PC-3 (cell line): Measurements from ENCODE around the gene ZDHHC19. TPM values are rescaled to one million over a fixed set of nuclear protein-coding genes. Genes with fewer than 3 reads are reported as not detected.

ENCODE experiments used
- ATAC-seq: fragments of 200-7000 bp; cut with Tn5 transposase; 2 replicates; pipeline ENCODE4 v1.9.1; 2020; ENCODE audit warnings: mild to moderate bottlenecking, moderate library complexity
- BruUV-seq: library from RNA; stranded (reverse); fragments of 400-500 nt; replicated peaks from 2 replicates; lab custom pipeline; 2021; lab: Mats Ljungman, UMichigan
- CTCF ChIA-PET: fragments of 300-600 bp; sonication (Branson Sonifier 250); formaldehyde crosslinking; loops from one replicate; lab custom pipeline; 2022; ENCODE audit warnings: antibody characterized with exemption; lab: Charles Lee
- POLR2A ChIA-PET: fragments of 300-600 bp; sonication (Branson Sonifier 250); formaldehyde crosslinking; loops from one replicate; lab custom pipeline; 2022; ENCODE audit warnings: antibody characterized with exemption; ENCODE audit not compliant: unreplicated experiment; lab: Charles Lee
- DNase-seq: peaks from one replicate; pipeline ENCODE4 v3.0.0-alpha.2; 2015
- H2AFZ ChIP-seq: fragments of 300-600 bp; sonication (generic); 2 replicates; pipeline ENCODE4 v1.6.0; 2016; ENCODE audit warnings: antibody characterized with exemption, low read length
- H3F3A ChIP-seq: fragments of 300-600 bp; sonication (generic); one replicate; pipeline ENCODE4 v1.6.0; 2017; ENCODE audit warnings: antibody characterized with exemption, low read length, control low read depth, mild to moderate bottlenecking; ENCODE audit not compliant: unreplicated experiment
- H3K27ac ChIP-seq: fragments of 300-600 bp; sonication (generic); 2 replicates; pipeline ENCODE4 v1.5.1; 2016; ENCODE audit warnings: mild to moderate bottlenecking, low read length
- H3K27me3 ChIP-seq: fragments of 300-600 bp; sonication (generic); 2 replicates; pipeline ENCODE4 v1.6.1; 2016; ENCODE audit warnings: low read length, mixed read lengths
- H3K36me3 ChIP-seq: fragments of 300-600 bp; sonication (generic); 2 replicates; pipeline ENCODE4 v1.6.1; 2016; ENCODE audit warnings: low read depth, mixed run types, low read length, mixed read lengths
- H3K4me1 ChIP-seq: fragments of 300-600 bp; sonication (generic); 2 replicates; pipeline ENCODE4 v1.5.1; 2016; ENCODE audit warnings: low read length; ENCODE audit not compliant: insufficient read depth
- H3K4me2 ChIP-seq: fragments of 300-600 bp; sonication (generic); 2 replicates; pipeline ENCODE4 v1.6.0; 2016; ENCODE audit warnings: low read length
- H3K4me3 ChIP-seq: fragments of 300-600 bp; sonication (generic); 2 replicates; pipeline ENCODE4 v1.5.1; 2016; ENCODE audit warnings: mild to moderate bottlenecking, low read length, mixed read lengths
- H3K79me2 ChIP-seq: fragments of 300-600 bp; sonication (generic); 2 replicates; pipeline ENCODE4 v1.6.1; 2017; ENCODE audit warnings: low read length, mixed read lengths
- H3K9ac ChIP-seq: fragments of 300-600 bp; sonication (generic); 2 replicates; pipeline ENCODE4 v1.6.0; 2016; ENCODE audit warnings: mild to moderate bottlenecking, low read length
- H3K9me2 ChIP-seq: fragments of 300-600 bp; sonication (generic); replicated peaks from 2 replicates; pipeline ENCODE4 v1.6.1; 2016; ENCODE audit warnings: mixed run types, low read length, mixed read lengths
- H3K9me3 ChIP-seq: fragments of 300-600 bp; sonication (generic); 2 replicates; pipeline ENCODE4 v1.6.1; 2016; ENCODE audit warnings: low read length, mixed read lengths
- H4K20me1 ChIP-seq: fragments of 300-600 bp; sonication (generic); 2 replicates; pipeline ENCODE4 v1.6.1; 2016; ENCODE audit warnings: low read length, mixed read lengths
- EZH2 ChIP-seq: fragments of 300-600 bp; sonication (generic); IDR thresholded peaks from one replicate; pipeline ENCODE4 v1.6.1; 2017; ENCODE audit warnings: antibody characterized with exemption, mild to moderate bottlenecking, low read length; ENCODE audit not compliant: unreplicated experiment
- EZH2phosphoT487 ChIP-seq: fragments of 300-600 bp; sonication (generic); IDR thresholded peaks from 2 replicates; pipeline ENCODE4 v1.6.1; 2018; ENCODE audit warnings: mild to moderate bottlenecking, antibody characterized with exemption, low read length, borderline replicate concordance
- intact Hi-C: fragments of 100-400 bp; cut with micrococcal nuclease; formaldehyde crosslinking; loops from 2 replicates; pipeline ENCODE4 v1.9.0; 2023
- total RNA-seq: library from RNA; depleted of rRNA; stranded (reverse); fragments of >200 nt; gene quantifications from 2 replicates; pipeline ENCODE4 v1.2.3, GENCODE V29; 2014
- TF ChIP-seq, protein P1 (sequence below): fragments of 300-600 bp; sonication (generic); conservative IDR thresholded peaks from 2 replicates; pipeline ENCODE4 v1.5.1; 2017; ENCODE audit warnings: antibody characterized with exemption, low read depth, mild to moderate bottlenecking, low read length

The ZDHHC19 gene
- total RNA-seq, 1 experiment from 2014 or later: not detected

DNA sequence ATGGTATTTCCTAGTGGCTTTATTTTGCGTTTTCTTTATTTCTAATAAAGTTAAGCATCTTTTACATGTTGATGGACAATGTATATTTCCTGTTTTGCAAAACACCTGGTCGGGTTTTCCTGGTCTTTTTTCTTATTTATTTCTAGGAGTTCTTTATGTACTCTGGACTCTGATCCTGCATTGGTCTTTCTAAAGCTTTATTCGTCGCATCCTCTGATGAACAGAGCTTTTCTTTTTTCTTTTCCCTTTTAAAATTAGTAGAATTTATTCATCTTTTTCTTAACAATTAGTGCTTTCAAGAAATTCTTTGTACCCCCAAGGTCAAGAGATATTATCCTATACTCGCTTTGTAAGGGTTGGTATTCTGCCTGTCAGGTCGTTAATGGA lies 32.2 kb downstream of the ZDHHC19 start:
- Histone ChIP-seq H3K4me1 (peaks cover 19% of the 10 kb centered on the region), H3F3A (no peaks in the 10 kb centered on the region), H2AFZ (no peak overlapping the region), H3K9me2 (no peaks in the 10 kb centered on the region), H3K4me3 (no peak overlapping the region), H3K27ac (no peak overlapping the region), H3K27me3 (no peaks in the 10 kb centered on the region), H3K9me3 (no peaks in the 10 kb centered on the region), H3K79me2 (no peaks in the 10 kb centered on the region), H4K20me1 (no peaks in the 10 kb centered on the region), H3K36me3 (no peaks in the 10 kb centered on the region), H3K9ac (no peak overlapping the region), H3K4me2 (no peak overlapping the region)
- TF ChIP-seq, protein P1, sequence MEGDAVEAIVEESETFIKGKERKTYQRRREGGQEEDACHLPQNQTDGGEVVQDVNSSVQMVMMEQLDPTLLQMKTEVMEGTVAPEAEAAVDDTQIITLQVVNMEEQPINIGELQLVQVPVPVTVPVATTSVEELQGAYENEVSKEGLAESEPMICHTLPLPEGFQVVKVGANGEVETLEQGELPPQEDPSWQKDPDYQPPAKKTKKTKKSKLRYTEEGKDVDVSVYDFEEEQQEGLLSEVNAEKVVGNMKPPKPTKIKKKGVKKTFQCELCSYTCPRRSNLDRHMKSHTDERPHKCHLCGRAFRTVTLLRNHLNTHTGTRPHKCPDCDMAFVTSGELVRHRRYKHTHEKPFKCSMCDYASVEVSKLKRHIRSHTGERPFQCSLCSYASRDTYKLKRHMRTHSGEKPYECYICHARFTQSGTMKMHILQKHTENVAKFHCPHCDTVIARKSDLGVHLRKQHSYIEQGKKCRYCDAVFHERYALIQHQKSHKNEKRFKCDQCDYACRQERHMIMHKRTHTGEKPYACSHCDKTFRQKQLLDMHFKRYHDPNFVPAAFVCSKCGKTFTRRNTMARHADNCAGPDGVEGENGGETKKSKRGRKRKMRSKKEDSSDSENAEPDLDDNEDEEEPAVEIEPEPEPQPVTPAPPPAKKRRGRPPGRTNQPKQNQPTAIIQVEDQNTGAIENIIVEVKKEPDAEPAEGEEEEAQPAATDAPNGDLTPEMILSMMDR: no peak
- no peak for TF ChIP-seq EZH2phosphoT487
- no peak for TF ChIP-seq EZH2
- ChIA-PET CTCF (no interaction called here), POLR2A (no interaction called here)
- BruUV-seq: no TSS peak
- DNase-seq (no peak), ATAC-seq (no peak)
- intact Hi-C loops: no loop called here

DNA sequence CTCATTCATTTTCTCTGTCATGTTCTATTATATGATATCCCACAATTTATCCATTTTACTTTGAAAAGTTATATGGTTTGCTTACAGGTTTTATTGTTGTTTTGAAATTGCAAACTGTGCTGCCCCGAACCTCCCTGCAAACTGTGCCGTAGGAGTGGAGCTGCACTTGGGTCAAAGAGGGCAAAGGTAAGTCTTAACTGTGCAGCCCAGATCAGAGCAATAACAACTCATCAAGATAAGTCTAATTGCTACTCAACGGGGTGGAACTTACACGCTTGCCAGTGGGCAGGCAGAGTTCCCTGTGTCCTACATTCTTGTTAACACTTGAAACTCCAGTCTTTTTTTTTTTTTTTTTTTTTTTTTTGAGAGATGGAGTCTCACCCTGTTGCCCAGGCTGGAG lies 33.2 kb downstream of the ZDHHC19 start:
- Histone ChIP-seq H3K79me2 (no peaks in the 10 kb centered on the region), H3K4me3 (no peak overlapping the region), H3K27ac (no peak overlapping the region), H3K27me3 (no peaks in the 10 kb centered on the region), H3K4me1 (peaks cover 12% of the 10 kb centered on the region), H2AFZ (no peak overlapping the region), H3F3A (no peaks in the 10 kb centered on the region), H3K9me2 (no peaks in the 10 kb centered on the region), H3K9me3 (no peaks in the 10 kb centered on the region), H4K20me1 (no peaks in the 10 kb centered on the region), H3K4me2 (no peak overlapping the region), H3K9ac (no peak overlapping the region), H3K36me3 (no peaks in the 10 kb centered on the region)
- no peak for ATAC-seq
- intact Hi-C loops: no loop called here
- ChIA-PET POLR2A (no interaction called here), CTCF (no interaction called here)
- no TSS peak for BruUV-seq
- DNase-seq: no peak
- TF ChIP-seq EZH2 (no peak), EZH2phosphoT487 (no peak)
- TF ChIP-seq, protein P1: no peak

DNA sequence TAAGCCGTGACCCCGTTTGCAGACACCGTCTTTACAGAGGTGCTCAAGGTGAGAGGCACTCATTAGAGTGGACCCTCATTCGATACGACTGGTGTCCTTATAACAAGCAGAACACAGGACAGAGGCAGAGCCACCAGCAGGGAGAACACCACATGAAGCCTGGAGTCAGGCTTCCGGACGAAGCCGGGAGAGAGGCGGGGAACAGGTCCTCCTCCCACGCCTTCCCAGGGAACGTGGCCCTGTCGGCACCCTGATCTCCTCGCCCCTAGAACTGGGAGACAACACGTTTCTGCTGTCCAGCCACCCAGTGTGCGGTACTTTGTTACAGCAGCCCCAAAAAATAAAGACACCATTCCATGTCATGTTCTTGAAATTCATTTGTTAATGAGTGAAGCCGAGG lies 33.6 kb downstream of the ZDHHC19 start:
- Histone ChIP-seq H4K20me1 (no peaks in the 10 kb centered on the region), H3K9ac (no peak overlapping the region), H3K4me1 (peaks cover 12% of the 10 kb centered on the region), H3K79me2 (no peaks in the 10 kb centered on the region), H3K27ac (no peak overlapping the region), H3F3A (no peaks in the 10 kb centered on the region), H3K4me3 (no peak overlapping the region), H3K27me3 (no peaks in the 10 kb centered on the region), H3K9me3 (no peaks in the 10 kb centered on the region), H3K36me3 (no peaks in the 10 kb centered on the region), H3K4me2 (no peak overlapping the region), H3K9me2 (no peaks in the 10 kb centered on the region), H2AFZ (no peak overlapping the region)
- ChIA-PET CTCF (no interaction called here), POLR2A (no interaction called here)
- no peak for TF ChIP-seq EZH2phosphoT487
- no peak for TF ChIP-seq EZH2
- TF ChIP-seq, protein P1: no peak
- no TSS peak for BruUV-seq
- DNase-seq (no peak), ATAC-seq (no peak)
- intact Hi-C loops: no loop called here
